Neural cell (in vitro differentiated cells): ENCODE results near the gene RAPGEF4. TPM values are rescaled to one million over a fixed set of nuclear protein-coding genes. Genes with fewer than 3 reads are reported as not detected.

ENCODE experiments used
- H2AFZ ChIP-seq: fragments of 200-600, 300-800 bp; sonication (generic), shearing (Covaris generic); 2 replicates; pipeline ENCODE4 v1.6.0; 2014; ENCODE audit warnings: low read depth, mild to moderate bottlenecking, antibody characterized with exemption, low read length, moderate library complexity
- H3F3A ChIP-seq: fragments of 200-600 bp; shearing (Covaris generic); 2 replicates; pipeline ENCODE4 v1.6.1; 2016; ENCODE audit warnings: mild to moderate bottlenecking, moderate library complexity, mixed read lengths, antibody characterized with exemption, low read length; ENCODE audit not compliant: insufficient read depth, poor library complexity, severe bottlenecking
- H3K27ac ChIP-seq: fragments of 200-600, 300-800 bp; sonication (generic), shearing (Covaris generic); 2 replicates; pipeline ENCODE4 v1.5.1; 2014; ENCODE audit warnings: mild to moderate bottlenecking, low read length, moderate library complexity
- H3K27me3 ChIP-seq: fragments of 300-800, 200-600 bp; sonication (generic), shearing (Covaris generic); 2 replicates; pipeline ENCODE4 v1.6.0; 2014; ENCODE audit warnings: mild to moderate bottlenecking, low read depth, low read length, moderate library complexity; ENCODE audit not compliant: insufficient read depth
- H3K36me3 ChIP-seq: fragments of 300-800, 200-600 bp; sonication (generic), shearing (Covaris generic); 2 replicates; pipeline ENCODE4 v1.5.1; 2014; ENCODE audit warnings: mild to moderate bottlenecking, antibody characterized with exemption, low read length, moderate library complexity; ENCODE audit not compliant: insufficient read depth
- H3K4me2 ChIP-seq: fragments of 300-800, 200-600 bp; sonication (generic), shearing (Covaris generic); 2 replicates; pipeline ENCODE4 v1.6.0; 2014; ENCODE audit warnings: mild to moderate bottlenecking, low read length
- H3K4me3 ChIP-seq: fragments of 300-800, 200-600 bp; sonication (generic), shearing (Covaris generic); 2 replicates; pipeline ENCODE4 v1.5.1; 2014; ENCODE audit warnings: mild to moderate bottlenecking, low read length, moderate library complexity
- H3K79me2 ChIP-seq: fragments of 200-600 bp; shearing (Covaris generic); replicated peaks from 2 replicates; pipeline ENCODE4 v1.6.0; 2014; ENCODE audit warnings: mild to moderate bottlenecking, low read length, moderate library complexity; ENCODE audit not compliant: insufficient read depth
- H3K9ac ChIP-seq: fragments of 300-800, 200-600 bp; sonication (generic), shearing (Covaris generic); 2 replicates; pipeline ENCODE4 v1.6.1; 2016; ENCODE audit warnings: mild to moderate bottlenecking, low read length, mixed read lengths
- H3K9me2 ChIP-seq: fragments of 200-600 bp; shearing (Covaris generic); 2 replicates; pipeline ENCODE4 v1.6.1; 2016; ENCODE audit warnings: mild to moderate bottlenecking, low read length, mixed read lengths; ENCODE audit not compliant: insufficient read depth
- H3K9me3 ChIP-seq: fragments of 200-600, 300-800 bp; sonication (generic), shearing (Covaris generic); 2 replicates; pipeline ENCODE4 v1.6.1; 2016; ENCODE audit warnings: mild to moderate bottlenecking, mixed run types, low read length, moderate library complexity, mixed read lengths
- H4K20me1 ChIP-seq: fragments of 200-600 bp; shearing (Covaris generic); 2 replicates; pipeline ENCODE4 v1.6.1; 2016; ENCODE audit warnings: mild to moderate bottlenecking, mixed run types; ENCODE audit not compliant: insufficient read depth
- CTCF ChIP-seq: fragments of 450-650 bp; IDR thresholded peaks from 2 replicates; pipeline ENCODE4 v1.5.1; 2014; ENCODE audit warnings: antibody characterized with exemption, mild to moderate bottlenecking, moderate library complexity; ENCODE audit not compliant: poor library complexity, severe bottlenecking
- EP300 ChIP-seq: fragments of 450-650 bp; conservative IDR thresholded peaks from 2 replicates; pipeline ENCODE4 v1.6.1; 2014; ENCODE audit warnings: antibody characterized with exemption, mild to moderate bottlenecking, moderate library complexity; ENCODE audit not compliant: poor library complexity, severe bottlenecking
- EZH2 ChIP-seq: fragments of 200-600, 300-800 bp; shearing (Covaris generic), sonication (generic); IDR thresholded peaks from 2 replicates; pipeline ENCODE4 v1.6.1; 2014; ENCODE audit warnings: antibody characterized with exemption, low read length, borderline replicate concordance, mild to moderate bottlenecking; ENCODE audit not compliant: insufficient read depth, poor library complexity, severe bottlenecking
- MXI1 ChIP-seq: fragments of 450-650 bp; conservative IDR thresholded peaks from 2 replicates; pipeline ENCODE4 v1.6.1; 2014; ENCODE audit warnings: antibody characterized with exemption, mild to moderate bottlenecking; ENCODE audit not compliant: poor library complexity, severe bottlenecking
- POLR2AphosphoS5 ChIP-seq: IDR thresholded peaks from 2 replicates; pipeline ENCODE4 v1.6.1; 2012
- RAD21 ChIP-seq: fragments of 450-650 bp; conservative IDR thresholded peaks from 2 replicates; pipeline ENCODE4 v1.6.1; 2014; ENCODE audit warnings: antibody characterized with exemption, mild to moderate bottlenecking, moderate library complexity
- SMC3 ChIP-seq: fragments of 450-650 bp; conservative IDR thresholded peaks from 2 replicates; pipeline ENCODE4 v1.6.1; 2014; ENCODE audit warnings: antibody characterized with exemption, mild to moderate bottlenecking, moderate library complexity; ENCODE audit not compliant: poor library complexity
- TAF1 ChIP-seq: IDR thresholded peaks from 2 replicates; pipeline ENCODE4 v1.6.1; 2012; ENCODE audit warnings: low read depth
- polyA plus RNA-seq: library from polyadenylated mRNA; depleted of rRNA; stranded (reverse); fragments of >200 nt; gene quantifications from 2 replicates; pipeline ENCODE4 v1.2.3, GENCODE V29; 2014
- TF ChIP-seq, protein P1 (sequence below): IDR thresholded peaks from 2 replicates; pipeline ENCODE4 v1.6.1; 2012; ENCODE audit warnings: borderline replicate concordance

RAPGEF4 gene
- polyA plus RNA-seq, 1 donor from 2014 or later, result 10.4 TPM

DNA sequence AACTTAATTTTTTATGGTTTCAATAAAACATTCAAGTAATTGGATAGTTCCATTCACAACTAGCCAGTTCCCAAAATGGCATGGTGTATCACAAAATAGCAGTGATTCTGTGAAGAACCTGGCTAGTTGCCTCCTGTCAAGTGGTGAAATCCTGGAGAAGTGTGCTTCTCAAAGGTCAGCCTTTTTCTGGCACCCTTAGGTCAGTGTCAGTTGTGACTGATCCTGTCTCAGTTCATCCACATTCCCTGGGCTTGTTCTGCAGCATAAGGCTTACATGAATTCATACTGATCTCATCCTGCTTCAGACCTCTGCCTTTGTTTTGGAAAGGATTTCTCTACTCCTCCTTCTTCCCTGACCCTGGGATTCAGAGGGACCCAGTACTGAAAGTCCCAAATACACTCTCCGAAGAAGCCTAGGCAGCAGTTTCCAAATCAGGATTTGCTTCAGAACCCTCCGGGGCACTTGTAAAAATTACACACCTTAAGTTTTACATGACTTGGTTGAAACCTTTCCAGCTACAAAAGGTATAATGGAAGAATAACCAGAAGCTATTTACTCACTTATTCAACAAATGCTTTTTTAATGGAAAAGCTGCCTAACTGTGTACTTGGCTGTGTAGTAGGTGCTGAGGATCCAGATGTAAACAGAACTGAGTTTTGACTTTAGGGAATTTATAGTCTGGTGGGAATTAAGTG lies 351.0 kb downstream of the RAPGEF4 start:
- Histone ChIP-seq H3K4me2 (no peak overlapping the region), H3F3A (no peaks in the 10 kb centered on the region), H3K36me3 (no peaks in the 10 kb centered on the region), H3K27me3 (no peaks in the 10 kb centered on the region), H3K27ac (no peak overlapping the region), H4K20me1 (no peaks in the 10 kb centered on the region), H3K9me3 (no peaks in the 10 kb centered on the region), H2AFZ (no peak overlapping the region), H3K4me3 (no peak overlapping the region), H3K79me2 (no peaks in the 10 kb centered on the region), H3K9me2 (no peaks in the 10 kb centered on the region), H3K9ac (no peak overlapping the region)
- TF ChIP-seq CTCF (no peak), SMC3 (no peak), MXI1 (no peak), EZH2 (no peak), POLR2AphosphoS5 (no peak), EP300 (no peak), RAD21 (no peak), TAF1 (no peak)
- TF ChIP-seq, protein P1, sequence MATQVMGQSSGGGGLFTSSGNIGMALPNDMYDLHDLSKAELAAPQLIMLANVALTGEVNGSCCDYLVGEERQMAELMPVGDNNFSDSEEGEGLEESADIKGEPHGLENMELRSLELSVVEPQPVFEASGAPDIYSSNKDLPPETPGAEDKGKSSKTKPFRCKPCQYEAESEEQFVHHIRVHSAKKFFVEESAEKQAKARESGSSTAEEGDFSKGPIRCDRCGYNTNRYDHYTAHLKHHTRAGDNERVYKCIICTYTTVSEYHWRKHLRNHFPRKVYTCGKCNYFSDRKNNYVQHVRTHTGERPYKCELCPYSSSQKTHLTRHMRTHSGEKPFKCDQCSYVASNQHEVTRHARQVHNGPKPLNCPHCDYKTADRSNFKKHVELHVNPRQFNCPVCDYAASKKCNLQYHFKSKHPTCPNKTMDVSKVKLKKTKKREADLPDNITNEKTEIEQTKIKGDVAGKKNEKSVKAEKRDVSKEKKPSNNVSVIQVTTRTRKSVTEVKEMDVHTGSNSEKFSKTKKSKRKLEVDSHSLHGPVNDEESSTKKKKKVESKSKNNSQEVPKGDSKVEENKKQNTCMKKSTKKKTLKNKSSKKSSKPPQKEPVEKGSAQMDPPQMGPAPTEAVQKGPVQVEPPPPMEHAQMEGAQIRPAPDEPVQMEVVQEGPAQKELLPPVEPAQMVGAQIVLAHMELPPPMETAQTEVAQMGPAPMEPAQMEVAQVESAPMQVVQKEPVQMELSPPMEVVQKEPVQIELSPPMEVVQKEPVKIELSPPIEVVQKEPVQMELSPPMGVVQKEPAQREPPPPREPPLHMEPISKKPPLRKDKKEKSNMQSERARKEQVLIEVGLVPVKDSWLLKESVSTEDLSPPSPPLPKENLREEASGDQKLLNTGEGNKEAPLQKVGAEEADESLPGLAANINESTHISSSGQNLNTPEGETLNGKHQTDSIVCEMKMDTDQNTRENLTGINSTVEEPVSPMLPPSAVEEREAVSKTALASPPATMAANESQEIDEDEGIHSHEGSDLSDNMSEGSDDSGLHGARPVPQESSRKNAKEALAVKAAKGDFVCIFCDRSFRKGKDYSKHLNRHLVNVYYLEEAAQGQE, result no peak

- TF ChIP-seq EP300, result no peak
- no peak overlapping the region for H2AFZ ChIP-seq
- no peaks in the 10 kb centered on the region for H4K20me1 ChIP-seq
- H3K27me3 ChIP-seq, result no peaks in the 10 kb centered on the region
- no peak overlapping the region for H3K4me3 ChIP-seq
- no peaks in the 10 kb centered on the region for H3K36me3 ChIP-seq
- no peaks in the 10 kb centered on the region for H3K79me2 ChIP-seq
- H3K9me3 ChIP-seq, result no peaks in the 10 kb centered on the region
- no peak overlapping the region for H3K9ac ChIP-seq
- H3K9me2 ChIP-seq, result no peaks in the 10 kb centered on the region
- no peak overlapping the region for H3K27ac ChIP-seq
- H3K4me2 ChIP-seq, result no peak overlapping the region
- H3F3A ChIP-seq, result no peaks in the 10 kb centered on the region
Measured at GRCh38 chr2:173087214-173087581, 351.6 kb downstream of the RAPGEF4 start.
